Calu3 (cell line): ENCODE results near the gene XPO4. TPM values are rescaled to one million over a fixed set of nuclear protein-coding genes. Genes with fewer than 3 reads are reported as not detected.

ENCODE experiments used
- BruUV-seq: library from RNA; stranded (reverse); fragments of 400-500 nt; replicated peaks from 2 replicates; lab custom pipeline; 2021; lab: Mats Ljungman, UMichigan
- CTCF ChIA-PET: fragments of 300-600 bp; sonication (Branson Sonifier 250); formaldehyde crosslinking; loops from one replicate; lab custom pipeline; 2022; ENCODE audit warnings: antibody characterized with exemption; lab: Charles Lee
- DNase-seq: peaks from one replicate; pipeline ENCODE4 v3.0.0; 2022
- H3K27ac Mint-ChIP-seq: one replicate; pipeline ENCODE4 v1.8.0; 2022; ENCODE audit warnings: mixed read lengths; ENCODE audit not compliant: unreplicated experiment
- H3K27me3 Mint-ChIP-seq: one replicate; pipeline ENCODE4 v1.8.0; 2022; ENCODE audit warnings: mixed read lengths; ENCODE audit not compliant: unreplicated experiment
- H3K36me3 Mint-ChIP-seq: one replicate; pipeline ENCODE4 v1.8.0; 2022; ENCODE audit warnings: mild to moderate bottlenecking, moderate library complexity, mixed read lengths; ENCODE audit not compliant: insufficient read depth, unreplicated experiment
- H3K4me1 Mint-ChIP-seq: one replicate; pipeline ENCODE4 v1.8.0; 2022; ENCODE audit warnings: mild to moderate bottlenecking, low read depth, mixed read lengths; ENCODE audit not compliant: unreplicated experiment
- H3K4me3 Mint-ChIP-seq: one replicate; pipeline ENCODE4 v1.8.0; 2022; ENCODE audit warnings: mild to moderate bottlenecking, low read depth, moderate library complexity, mixed read lengths; ENCODE audit not compliant: unreplicated experiment
- H3K9me3 Mint-ChIP-seq: one replicate; pipeline ENCODE4 v1.8.0; 2022; ENCODE audit warnings: low read depth, mixed read lengths; ENCODE audit not compliant: unreplicated experiment
- CTCF ChIP-seq: fragments of 200-600 bp; IDR thresholded peaks from one replicate; pipeline ENCODE4 v1.8.0; 2022; ENCODE audit warnings: antibody characterized with exemption; ENCODE audit not compliant: unreplicated experiment
- intact Hi-C: fragments of 100-400 bp; cut with micrococcal nuclease; formaldehyde crosslinking; loops from one replicate; pipeline ENCODE4 v1.10.0; 2022; ENCODE audit not compliant: unreplicated experiment
- total RNA-seq: library from RNA; stranded (reverse); gene quantifications from 2 replicates; pipeline ENCODE4 v1.2.3, GENCODE V29; 2022

XPO4 gene
- total RNA-seq, 1 experiment from 2014 or later = 13.6 TPM

GRCh38 chr13:20831933-20832332 is 70.6 kb downstream of the XPO4 start:
- intact Hi-C loops = no loop called here
- CTCF ChIA-PET = interaction anchor here (1.2 kb wide), 1 partner anchor 129 kb away, joined by 3 read pairs; the partner anchor contains the start of gene IL17D
- H3K4me3 Mint-ChIP-seq = no peak overlapping the region
- no peaks in the 10 kb centered on the region for H3K9me3 Mint-ChIP-seq
- H3K27me3 Mint-ChIP-seq = no peaks in the 10 kb centered on the region
- no peak overlapping the region for H3K27ac Mint-ChIP-seq
- no peaks in the 10 kb centered on the region for H3K36me3 Mint-ChIP-seq
- no TSS peak for BruUV-seq
- H3K4me1 Mint-ChIP-seq = no peaks in the 10 kb centered on the region
- no peak for DNase-seq
- no peak for TF ChIP-seq CTCF

- Mint-ChIP-seq H3K36me3 (no peaks in the 10 kb centered on the region), H3K27me3 (no peaks in the 10 kb centered on the region), H3K4me3 (no peak overlapping the region), H3K27ac (no peak overlapping the region), H3K4me1 (no peaks in the 10 kb centered on the region), H3K9me3 (no peaks in the 10 kb centered on the region)
- BruUV-seq = no TSS peak
- CTCF ChIA-PET = interaction anchor here (1.2 kb wide), 1 partner anchor 128 kb away, joined by 3 read pairs; the partner anchor contains the start of gene IL17D
- intact Hi-C loops = no loop called here
- no peak for TF ChIP-seq CTCF
- DNase-seq = no peak
These were observed 71.3 kb downstream of the XPO4 start for GRCh38 chr13:20831254-20831653.

GRCh38 chr13:20828539-20829364 is 73.8 kb downstream of the XPO4 start:
- Mint-ChIP-seq H3K36me3 (no peaks in the 10 kb centered on the region), H3K4me3 (no peak overlapping the region), H3K4me1 (no peaks in the 10 kb centered on the region), H3K27me3 (no peaks in the 10 kb centered on the region), H3K27ac (no peak overlapping the region), H3K9me3 (no peaks in the 10 kb centered on the region)
- peak; percentile 40 for TF ChIP-seq CTCF
- no TSS peak for BruUV-seq
- intact Hi-C loops = loop anchor here (1.0 to 2.0 kb wide), 2 partner anchors 116 to 333 kb away; no protein-coding TSS in a partner anchor
- CTCF ChIA-PET = interaction anchor here (0.8 kb wide), 1 partner anchor 98 kb away, joined by 3 read pairs; no protein-coding TSS in a partner anchor
- peak; percentile 33 for DNase-seq

- H3K9me3 Mint-ChIP-seq = no peaks in the 10 kb centered on the region
- intact Hi-C loops = no loop called here
- DNase-seq = no peak
These were observed 75.5 kb downstream of the XPO4 start for GRCh38 chr13:20826843-20827560.

More at GRCh38 chr13:20826843-20827560, 75.5 kb downstream of the XPO4 start:
- CTCF ChIA-PET = no interaction called here
- H3K4me1 Mint-ChIP-seq = no peaks in the 10 kb centered on the region
- no TSS peak for BruUV-seq
- no peaks in the 10 kb centered on the region for H3K36me3 Mint-ChIP-seq
- no peak overlapping the region for H3K27ac Mint-ChIP-seq
- H3K27me3 Mint-ChIP-seq = no peaks in the 10 kb centered on the region
- H3K4me3 Mint-ChIP-seq = no peak overlapping the region
- TF ChIP-seq CTCF = no peak
